ENCODE measurements around the gene PMP22.

PMP22 gene

DNA sequence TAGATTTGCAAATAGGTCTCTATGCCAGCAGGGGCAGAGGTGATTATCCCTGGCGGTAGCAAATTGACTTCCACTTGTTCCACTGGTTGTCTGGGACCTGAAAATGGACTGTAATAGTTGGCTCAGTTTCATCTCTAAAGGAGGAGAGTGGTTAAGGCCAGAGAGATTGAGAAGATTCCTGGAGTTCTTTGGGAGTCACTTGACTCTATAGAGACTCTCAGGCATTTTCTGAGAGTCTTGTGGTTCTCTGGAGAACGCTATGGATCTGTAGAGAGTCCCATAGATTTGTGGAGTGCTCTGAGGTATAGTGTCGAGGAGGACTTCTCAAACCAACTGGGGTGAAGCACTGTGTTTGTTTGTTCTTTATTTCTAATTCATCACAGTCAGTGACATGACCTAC, 8.9 kb upstream of the PMP22 start:
- no peak for DNase-seq (ENCODE audit: low read depth in 2 of 2)

DNA sequence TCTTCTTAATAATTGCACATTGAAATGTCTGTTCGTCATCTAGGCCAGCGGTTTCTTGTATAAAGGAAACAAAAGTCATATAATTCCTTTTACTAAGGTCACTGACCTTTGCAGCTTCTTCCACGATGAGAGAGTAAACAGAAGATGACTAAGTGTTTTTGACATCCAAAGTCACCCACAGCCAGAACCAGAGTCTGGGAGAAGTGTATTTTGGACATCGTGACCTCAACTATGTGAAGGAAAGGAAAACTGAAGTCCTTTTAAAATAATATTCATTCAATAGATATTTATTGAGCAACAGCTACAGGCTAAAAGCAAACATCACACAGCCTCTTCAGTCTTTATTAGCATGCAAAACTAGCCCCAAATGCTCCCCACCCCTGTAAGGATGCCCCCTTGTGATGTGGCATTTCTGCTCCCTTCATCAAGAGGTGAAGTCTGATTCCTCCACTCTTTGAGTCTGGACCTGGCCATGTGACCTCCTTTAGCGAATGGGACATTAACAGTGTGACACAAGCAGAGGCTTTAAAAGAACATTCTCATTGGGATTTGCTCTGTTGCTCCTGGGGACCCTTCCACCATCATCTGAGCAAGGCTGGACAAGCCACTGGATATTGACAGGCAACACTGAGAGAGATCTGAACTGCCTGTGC, 8.1 kb upstream of the PMP22 start:
- DNase-seq (ENCODE audit: low read depth in 2 of 2): no peak

DNA sequence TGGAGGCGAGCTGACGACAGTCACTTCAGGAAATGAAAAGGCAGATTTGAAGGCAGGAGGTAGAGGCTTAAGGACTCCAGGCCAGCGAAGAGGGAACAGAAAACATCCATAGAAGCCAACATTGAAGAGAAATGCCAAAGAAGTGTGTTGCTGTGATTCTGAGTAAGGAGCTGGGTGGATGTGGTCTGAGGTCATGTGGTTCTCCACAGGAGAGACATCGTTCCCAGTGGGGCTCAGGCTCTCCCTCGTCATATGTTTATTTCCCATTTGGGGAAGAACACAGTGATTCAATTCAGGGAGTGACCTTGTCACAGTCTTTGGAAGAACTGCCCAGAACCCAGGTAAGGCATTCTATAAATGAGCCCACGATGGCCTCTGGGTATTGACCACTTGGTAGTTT, 6.6 kb upstream of the PMP22 start:
- DNase-seq (ENCODE audit: low read depth in 2 of 2): no peak

DNA sequence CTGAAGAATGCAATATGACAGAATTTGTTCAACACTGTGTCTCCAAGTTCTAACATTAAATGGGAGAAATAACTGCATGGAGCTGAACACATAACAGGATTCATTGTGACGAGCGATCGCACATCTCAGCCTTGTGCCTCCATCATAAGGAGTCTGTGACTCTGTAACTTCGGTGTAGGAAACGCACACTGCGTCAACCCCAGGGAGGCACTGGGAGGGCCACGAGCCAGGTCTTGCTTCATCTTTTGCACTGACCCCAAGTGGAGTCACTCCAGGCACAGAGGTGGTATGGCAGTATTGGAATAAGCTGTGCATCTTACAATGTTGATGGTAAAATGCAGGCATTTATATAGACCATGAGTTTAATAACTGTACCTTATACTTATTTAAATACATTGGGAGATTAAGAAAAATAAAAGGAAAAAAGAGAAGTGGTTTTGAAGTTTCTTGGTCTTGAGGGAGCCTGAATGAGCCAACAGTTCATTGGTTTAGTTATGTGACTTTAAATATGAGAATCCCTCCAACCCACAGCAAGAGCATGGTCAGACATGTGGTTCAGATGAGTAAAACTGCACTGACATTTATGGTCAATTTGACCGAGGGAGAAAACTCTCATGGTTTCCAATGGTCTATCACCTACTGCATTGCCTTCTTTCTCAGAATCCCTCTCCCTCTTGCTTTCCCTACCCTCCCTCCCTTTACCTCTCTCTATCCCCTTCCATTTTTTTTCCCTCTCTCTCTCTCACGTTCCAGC, 5.7 kb upstream of the PMP22 start:
- DNase-seq (ENCODE audit: low read depth in 2 of 2): no peak

DNA sequence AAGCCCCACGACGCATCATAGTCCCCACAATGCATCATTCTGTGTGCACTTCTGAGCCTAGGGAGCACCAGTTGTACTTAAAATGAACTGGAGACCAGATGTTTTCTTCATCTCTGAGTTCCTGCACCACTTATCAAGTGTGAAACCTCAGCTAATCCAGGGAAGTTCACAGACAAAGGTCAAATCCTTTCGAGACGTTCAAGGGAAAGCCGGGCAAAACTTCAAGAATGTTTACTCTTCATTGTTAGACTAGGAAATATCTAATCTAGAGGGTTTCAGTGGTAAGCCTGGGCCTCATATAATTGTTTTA, 4.6 kb upstream of the PMP22 start:
- DNase-seq (ENCODE audit: low read depth in 2 of 2): no peak

DNA sequence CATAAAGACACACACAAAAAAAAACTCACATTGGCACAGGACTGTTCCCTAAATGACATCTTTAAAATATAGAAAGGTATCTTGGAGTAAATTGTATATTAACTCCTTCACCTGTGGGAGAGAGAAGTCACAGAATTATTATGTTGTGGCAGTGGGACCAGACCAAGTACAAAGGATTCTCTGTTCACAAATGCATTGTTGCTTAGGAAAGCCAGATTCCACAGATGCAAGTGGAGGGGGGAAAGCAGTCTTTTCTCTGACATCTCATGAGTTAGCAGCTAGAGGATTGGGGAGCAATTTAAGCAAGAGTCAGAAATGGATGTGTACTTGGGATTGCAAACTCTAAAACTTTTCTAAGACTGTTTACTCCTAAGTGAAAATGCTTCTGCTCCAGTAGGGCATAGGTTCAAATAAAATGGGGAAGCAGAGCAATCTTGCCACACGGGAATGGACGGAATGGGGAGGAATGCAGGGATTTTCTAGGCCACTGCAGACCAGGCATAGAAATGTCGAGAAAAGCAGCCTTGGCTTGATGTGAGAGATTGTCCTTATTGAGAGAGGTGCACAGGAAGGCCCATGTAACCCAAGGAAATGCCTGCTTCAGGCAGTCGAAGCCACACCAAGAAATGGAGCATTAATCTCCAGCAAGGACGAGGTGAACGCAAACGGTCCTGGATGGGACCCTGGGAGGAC, 4.1 kb upstream of the PMP22 start:
- DNase-seq (ENCODE audit: low read depth in 2 of 2): no peak

DNA sequence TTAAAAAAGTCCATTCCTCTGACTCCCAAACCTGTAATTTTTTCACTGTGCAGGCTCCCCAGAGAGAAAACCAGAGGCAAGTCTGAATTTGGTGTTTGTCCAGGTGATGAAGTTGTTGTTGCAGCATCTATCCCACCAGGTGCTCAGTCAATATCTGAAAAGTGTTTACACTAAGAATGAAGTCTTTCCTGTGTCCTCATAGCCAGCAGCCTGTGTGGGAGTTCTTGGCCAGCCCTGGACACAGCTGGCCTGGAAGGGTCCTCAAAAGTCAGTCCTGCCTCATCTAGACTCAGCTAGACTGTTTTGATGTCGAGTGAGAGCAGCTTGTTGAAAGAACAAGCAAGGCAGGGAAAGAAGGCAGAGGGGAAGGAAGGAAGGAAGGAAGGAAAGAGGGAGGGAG, 3.3 kb upstream of the PMP22 start:
- DNase-seq (ENCODE audit: low read depth in 2 of 2): no peak

DNA sequence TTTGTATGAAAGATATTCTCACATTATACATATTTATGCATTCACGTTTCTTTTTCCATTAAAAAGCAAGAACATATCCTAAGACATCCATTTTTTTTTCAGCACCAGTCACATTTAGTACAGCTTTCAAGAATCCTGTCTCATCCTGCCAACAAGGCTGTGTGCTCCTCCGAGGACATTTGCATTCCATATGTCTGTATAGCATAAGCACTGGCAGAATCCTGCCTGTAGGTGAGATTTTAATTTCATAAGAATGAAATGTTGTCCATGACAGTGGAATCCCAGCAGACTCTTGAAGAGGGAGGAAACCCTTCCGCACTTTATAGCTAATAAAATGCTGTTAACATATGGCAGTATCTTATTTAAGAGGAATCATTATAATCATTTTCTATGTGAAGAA, 2.9 kb upstream of the PMP22 start:
- DNase-seq (ENCODE audit: low read depth in 2 of 2): no peak

DNA sequence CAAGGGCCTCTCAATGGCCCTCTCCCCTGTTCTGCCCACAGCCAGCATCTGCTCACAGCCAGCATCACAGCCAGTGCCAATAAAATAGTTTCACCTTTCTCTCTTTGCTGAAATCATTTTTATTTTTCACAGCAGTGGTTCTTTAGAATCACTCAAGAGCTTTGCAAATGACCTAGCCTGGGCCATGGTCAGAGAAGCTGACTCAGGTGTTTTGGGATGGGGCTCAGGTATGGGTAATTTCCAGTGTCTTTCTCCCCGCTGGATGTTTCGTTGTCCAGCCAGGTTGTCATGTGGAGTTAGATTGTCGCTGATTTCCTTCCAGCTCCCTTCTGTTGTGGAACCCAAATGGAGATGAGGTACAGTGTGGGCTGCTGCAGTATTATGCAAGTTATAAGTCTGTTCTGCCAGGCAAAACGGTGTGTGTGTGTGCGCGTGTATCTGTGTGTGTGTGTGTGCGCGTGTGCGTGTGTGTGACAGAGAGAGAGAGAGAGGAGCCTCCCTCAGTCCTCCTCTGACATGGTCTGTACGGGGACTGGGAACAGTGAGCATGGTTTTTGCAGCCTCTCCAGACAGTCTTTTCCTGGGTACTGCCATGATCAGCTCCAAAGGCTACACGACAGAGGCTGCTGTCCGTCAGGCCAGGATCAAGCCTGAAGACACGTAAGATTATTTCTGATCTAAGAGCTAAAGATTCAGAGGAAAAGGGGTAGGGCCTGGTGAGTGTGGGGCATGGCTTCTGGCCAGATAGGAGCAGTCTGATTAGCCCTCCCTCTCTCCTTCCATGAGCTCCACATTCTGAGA, 1.4 kb upstream of the PMP22 start:
- no peak for DNase-seq (ENCODE audit: low read depth in 2 of 2)

DNA sequence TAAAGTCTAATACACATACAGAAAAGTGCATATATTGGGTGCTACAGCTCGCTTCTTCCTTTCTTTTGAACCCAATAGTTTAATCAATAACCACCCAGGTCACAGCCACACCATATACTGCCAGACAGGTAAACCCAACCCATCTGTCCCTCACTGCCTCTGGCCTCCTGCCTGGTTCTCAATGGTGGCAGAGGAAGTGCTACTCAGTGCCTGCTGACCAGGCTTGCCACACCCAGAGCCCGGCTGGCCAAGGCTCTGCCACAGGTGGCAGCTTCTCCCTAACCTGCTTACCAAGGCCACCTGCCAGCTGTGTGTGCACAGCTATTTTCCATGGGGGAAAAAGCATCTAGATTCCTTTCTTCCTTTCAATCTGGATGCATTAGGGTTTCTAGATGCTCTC, 584 bp downstream of the PMP22 start:
- no peak for DNase-seq (ENCODE audit: low read depth in 2 of 2)

DNA sequence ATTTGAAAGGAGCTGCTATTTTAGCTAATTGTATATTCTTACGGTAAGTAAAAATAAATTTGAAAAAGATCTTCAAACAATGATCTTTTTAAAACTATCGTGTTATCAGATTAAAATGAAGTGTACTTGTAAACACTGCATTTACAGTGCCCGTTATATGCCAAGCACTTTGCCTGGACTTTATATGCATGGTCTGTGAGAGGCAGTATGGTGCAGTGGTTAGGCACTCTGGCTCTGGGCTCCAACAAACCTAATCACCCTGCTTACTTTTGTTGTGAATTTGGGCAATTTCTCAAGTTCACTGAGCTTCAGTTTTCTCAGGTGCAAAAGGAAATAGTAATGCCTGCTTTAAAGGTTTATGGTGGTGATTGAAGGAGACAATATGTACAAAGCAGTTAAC, 1.4 kb downstream of the PMP22 start:
- no peak for DNase-seq (ENCODE audit: low read depth in 2 of 2)

DNA sequence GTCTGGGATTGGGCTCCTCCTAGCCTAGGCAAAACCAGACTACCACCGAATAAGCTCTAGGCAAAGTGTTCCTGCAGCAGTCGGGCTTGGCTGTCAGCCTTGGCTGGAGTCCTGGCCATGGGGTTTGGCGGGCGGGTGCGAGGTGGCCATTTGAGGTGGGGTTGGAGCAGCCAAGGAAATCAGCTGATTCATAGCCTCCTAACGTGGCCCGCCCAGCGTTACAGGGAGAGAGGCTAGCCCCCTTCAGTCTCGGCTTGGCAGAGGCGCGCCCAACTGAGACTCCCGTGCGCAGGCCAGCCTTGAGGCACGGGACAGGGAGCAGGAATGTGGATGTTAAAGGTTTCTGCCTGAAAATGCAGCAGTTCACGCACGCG, 1.9 kb downstream of the PMP22 start:
- DNase-seq (ENCODE audit: low read depth in 2 of 2): no peak

DNA sequence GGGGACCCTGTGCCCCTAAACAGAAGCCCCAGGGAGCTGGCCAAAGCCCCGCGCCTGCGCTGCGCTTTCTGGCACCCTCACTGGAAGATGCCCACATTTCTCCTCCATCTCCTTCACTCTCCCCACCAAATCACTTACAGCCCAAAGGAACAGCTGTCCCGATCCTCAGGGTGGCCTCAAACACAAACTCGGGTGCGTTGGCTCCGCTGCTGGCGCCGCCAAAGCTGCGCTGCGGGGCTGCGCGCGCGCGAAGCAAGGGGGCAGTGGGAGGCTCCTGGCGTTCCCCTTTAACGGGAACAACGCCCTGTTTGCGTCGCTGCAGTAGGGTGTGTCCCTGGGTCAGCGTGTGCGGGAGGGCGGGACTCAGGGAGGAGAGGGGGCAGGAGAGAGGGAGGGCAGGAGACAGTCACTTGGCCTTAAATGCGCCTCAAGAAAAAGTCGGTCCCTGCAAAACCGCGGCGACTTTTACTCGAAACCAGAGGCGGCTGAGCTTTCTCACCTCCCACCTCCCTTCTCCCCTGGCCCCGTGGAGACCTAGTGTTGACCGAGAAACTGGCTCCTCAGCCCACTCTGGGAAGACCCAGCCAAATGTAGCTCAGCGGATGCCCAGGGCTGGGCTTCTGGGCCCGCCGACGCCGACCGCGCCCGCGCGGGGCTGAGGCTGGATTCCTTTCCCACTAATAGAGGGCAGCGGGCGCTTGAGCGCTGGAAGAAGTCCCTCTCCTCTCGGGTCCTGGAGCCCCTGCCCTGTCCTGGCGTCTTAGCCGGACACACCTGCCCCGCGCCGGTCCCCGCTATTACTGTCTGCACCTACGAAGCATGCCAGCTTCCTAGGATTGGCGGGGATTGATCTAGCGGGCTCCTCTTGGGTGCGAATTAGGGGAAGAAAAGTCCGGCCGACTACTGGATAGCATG, 2.6 kb downstream of the PMP22 start:
- no peak for DNase-seq (ENCODE audit: low read depth in 2 of 2)

DNA sequence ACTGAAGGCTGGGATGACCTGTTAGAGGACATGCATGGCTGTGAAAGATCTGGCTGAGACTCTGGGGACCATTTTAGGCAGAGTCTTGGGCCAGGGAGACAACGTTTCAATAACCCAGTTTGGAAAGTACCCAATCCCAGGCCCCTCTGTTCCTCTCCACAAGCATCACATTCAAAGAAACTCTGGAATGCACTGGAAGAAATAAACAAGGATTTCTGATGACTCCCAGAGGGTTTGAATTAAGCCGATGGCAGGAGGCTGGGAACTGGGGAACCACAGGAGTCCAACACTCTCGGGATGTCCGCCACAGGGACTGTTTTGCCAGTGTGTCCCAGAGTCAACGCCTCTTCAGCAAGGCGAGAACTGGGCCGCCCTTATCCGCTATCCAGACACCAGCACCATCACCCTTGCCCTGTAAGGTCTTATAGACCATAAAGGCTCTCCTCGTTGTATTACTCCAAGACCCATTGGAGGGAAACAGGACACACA, 3.3 kb downstream of the PMP22 start:
- no peak for DNase-seq (ENCODE audit: low read depth in 2 of 2)

DNA sequence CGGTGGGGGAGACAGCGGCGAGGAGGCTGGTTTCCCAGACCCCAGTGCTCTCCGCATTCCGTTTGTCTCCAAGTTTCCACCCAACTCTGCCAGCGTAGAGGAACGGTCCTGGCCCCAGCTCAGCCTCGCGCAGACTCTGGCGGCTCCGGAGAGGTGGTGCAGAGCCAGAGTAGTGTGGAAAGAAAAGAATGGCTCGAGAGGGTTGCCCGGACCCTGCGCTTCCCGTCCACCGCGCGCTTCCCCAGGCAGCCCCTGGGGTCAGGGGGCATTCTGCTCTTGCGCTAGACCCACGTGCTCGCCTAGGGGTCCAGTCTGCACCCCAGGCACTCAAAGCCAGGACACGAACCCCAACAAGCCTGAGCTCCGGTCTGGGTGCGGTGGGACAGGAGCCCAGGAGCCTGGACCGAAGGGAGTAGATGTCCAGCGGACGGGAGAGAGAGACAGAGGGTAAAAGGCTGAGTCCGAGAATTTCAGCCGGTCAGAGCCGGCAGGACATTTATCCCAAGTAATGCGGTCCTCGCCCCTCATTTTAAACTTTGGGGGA, 3.8 kb downstream of the PMP22 start:
- no peak for DNase-seq (ENCODE audit: low read depth in 2 of 2)

DNA sequence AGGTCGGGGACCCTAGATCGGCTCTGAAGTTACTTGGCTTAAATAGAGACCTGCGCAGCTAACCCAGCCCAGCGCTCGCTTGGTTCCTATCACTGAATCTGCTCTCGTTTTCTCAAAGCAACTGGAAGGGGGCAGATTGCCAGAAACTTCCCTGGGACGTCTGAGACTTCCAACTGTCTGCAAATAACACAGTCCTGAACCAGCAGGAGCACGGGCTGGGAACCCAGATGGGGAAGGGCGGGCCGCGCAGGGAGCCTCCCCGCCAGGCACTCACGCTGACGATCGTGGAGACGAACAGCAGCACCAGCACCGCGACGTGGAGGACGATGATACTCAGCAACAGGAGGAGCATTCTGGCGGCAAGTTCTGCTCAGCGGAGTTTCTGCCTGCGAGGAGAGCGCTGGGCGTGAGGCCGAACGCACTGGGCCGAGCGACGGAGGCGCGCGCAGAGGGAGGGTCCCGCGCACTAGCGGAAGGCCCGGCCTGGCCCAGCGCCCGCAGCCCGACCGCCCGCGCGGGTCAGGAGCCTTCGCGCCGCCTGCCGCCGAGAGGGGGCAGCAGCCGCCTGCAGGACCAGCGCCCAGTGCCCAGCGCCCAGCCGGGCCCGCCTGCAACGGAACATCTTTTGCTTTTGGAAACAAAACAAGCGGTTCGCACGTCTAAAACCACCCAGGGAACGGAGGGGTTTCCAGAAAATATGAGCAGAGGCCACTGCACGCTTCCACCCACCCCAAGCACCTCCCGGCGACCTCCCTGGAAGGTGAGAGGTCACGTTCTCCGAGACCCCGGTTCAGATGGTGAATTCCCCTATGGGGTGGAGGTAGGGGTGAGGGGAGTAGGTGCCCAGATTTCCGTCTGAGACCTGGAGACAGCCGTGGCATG, 4.5 kb downstream of the PMP22 start:
- peak in 1 of 2 donors; percentile 4 for DNase-seq (ENCODE audit: low read depth in 2 of 2)

DNA sequence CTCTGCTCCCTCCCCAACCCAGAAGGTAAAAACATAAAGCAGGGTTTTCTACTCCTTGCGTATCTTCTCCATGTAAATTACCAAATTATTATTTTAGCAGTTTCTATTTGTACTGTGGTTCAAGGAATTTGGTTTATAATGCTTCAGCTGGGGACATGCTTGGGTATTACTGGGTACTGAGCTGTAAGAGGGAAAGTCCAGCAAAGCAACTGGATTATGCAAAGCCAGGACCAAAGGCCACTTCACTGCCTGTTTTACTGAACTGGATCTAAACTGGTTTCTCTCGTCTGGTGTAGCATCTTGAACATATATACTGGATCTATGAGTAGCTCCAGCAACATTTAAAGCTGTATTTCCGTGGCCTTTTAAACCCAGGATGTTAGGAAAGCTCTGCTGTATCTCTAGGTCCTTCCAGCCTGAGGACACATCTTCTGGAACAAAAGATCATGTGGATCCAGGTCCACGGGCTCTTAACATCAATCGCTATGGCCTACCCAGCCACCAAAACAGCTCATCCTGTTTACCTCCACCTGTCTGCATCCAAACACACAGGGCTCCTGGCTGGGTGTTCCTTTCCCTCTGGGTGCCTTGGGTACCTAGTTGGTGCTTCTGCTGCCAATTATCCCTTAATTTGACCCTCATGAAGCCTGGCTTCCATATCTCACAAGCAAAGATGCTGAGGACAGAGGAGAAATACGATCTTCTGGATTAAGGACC, 7.2 kb downstream of the PMP22 start:
- no peak for DNase-seq (ENCODE audit: low read depth in 2 of 2)

DNA sequence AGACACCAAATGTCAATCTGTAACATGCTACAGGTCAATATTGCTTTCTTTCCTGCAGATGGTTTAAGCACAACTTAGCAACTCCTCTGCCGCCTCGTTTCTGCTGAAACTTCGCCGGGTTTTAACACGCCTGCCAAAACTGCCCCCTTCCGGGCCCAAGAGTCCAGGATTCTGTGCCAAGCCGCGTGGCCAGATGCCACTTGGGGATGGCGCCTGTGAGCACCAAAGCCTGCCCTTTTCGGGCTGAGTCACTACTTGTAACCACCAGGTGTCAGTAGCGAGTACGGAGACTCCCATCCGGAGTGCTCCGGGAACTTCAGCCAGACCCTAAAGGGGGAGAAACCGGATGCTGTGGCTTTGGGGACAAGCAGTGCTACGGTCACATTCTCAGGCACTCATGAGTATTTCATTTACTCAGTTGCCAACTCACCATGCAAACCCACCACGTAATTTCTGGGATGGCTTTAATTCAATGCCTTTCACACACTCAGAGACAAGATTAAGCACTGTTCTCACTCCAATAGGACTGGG, 7.8 kb downstream of the PMP22 start:
- peak in 1 of 2 donors; percentile 23 for DNase-seq (ENCODE audit: low read depth in 2 of 2)

DNA sequence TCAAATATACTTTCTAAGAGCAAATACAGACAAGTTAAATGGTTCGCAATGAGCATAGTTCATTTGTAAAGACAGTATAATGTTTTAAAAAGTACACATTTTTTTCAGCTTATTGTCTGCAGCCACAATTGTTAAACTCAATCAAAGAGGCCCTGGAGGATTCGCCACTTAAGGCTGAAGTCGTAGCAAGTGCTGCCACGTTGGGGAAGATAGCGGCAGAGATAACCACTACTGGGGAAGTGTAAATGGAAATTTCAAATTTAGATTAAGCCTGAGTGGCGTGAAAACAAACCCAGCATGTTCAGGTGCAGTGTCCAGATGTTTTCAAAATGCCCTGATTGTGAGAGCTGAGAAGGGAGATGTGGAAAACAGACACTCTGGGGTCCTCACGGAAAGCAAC, 8.4 kb downstream of the PMP22 start:
- DNase-seq (ENCODE audit: low read depth in 2 of 2): no peak

All from stimulated activated CD8-positive, alpha-beta memory T cell treated with anti-CD3 and anti-CD28 coated beads, Interleukin-2, amount 100 ng/mL, for 1 hour (primary cell).